GM19438 (cell line): ENCODE results near the gene BRPF3.
"Not testable (repeated sequence)": the region's sequence is repeated elsewhere in the genome, so short reads cannot be mapped to it uniquely, and the experiment has no call there.

Experiments used
- ATAC-seq: cut with Tn5 transposase; IDR thresholded peaks from one replicate; pipeline ENCODE4 v1.9.1; 2021; ENCODE audit warnings: low read depth; ENCODE audit not compliant: unreplicated experiment

Gene BRPF3

DNA sequence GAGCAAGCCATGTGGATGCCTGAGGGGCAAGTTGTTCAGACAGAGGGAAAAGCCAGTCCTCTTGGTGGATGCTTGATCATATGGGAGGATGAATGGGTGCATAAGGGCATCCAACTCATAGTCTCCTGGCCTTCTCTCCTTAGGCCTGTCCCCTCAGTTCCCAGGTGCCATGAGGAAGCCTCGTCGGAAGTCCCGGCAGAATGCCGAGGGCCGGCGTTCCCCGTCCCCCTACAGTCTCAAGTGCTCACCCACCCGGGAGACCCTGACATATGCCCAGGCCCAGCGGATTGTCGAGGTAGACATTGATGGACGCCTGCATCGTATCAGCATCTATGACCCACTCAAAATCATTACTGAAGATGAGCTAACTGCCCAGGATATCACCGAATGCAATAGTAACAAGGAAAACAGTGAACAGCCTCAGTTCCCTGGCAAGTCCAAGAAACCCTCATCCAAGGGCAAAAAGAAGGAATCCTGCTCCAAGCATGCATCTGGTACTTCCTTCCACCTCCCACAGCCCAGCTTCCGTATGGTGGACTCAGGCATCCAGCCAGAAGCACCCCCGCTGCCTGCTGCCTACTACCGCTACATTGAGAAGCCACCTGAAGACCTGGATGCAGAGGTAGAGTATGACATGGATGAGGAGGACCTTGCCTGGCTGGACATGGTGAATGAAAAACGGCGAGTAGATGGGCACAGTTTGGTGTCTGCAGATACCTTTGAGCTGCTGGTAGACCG, 3.8 kb downstream of the BRPF3 start:
- no peak for ATAC-seq

DNA sequence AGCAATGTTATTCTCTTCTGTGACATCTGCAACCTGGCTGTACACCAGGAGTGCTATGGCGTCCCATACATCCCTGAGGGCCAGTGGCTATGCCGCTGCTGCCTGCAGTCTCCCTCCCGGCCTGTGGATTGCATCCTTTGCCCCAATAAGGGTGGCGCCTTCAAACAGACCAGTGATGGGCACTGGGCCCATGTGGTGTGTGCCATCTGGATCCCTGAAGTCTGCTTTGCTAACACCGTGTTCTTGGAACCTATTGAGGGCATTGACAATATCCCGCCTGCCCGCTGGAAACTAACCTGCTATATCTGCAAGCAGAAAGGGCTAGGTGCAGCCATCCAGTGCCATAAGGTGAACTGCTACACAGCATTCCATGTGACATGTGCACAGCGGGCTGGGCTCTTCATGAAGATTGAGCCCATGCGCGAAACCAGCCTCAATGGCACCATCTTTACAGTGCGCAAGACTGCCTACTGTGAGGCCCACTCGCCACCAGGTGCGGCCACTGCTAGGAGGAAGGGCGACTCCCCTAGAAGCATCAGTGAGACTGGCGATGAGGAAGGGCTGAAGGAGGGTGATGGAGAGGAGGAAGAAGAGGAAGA, 4.6 kb downstream of the BRPF3 start:
- no peak for ATAC-seq

DNA sequence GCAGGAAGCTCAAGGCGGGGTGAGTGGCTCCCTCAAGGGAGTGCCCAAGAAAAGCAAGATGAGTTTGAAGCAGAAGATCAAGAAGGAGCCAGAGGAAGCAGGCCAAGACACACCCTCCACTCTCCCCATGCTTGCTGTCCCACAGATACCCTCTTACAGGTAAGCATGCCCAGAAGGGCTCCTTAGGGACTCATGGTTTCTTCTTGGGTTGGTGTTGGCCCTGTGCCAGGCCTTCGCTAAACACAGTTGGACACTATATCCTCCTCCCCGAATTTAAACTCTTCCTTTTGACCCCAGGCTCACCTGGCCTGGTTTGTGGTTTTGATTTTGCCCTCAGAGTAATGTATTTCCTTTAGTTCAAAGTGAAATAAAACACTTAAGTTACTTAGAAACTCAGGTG, 5.1 kb downstream of the BRPF3 start:
- no peak for ATAC-seq

DNA sequence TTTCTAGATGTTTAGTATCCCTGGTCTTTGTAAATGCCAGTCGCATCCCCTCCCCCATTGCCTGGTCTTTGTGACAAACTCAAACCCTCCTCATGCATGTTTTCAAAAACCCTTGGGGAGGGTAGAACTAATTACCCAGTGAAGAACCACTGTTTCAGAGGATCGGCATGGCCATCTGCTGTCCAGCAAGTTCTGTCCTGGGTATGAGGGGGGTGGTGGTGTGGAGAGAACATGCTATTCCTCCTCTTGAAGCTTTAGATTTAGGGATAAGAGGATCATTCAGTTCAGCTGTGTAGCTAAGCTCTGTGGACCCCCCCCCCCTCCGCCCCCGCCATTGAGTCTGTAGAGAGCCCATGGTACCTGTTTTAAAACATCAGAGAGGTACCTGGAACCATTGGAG, 5.6 kb downstream of the BRPF3 start:
- ATAC-seq: no peak

DNA sequence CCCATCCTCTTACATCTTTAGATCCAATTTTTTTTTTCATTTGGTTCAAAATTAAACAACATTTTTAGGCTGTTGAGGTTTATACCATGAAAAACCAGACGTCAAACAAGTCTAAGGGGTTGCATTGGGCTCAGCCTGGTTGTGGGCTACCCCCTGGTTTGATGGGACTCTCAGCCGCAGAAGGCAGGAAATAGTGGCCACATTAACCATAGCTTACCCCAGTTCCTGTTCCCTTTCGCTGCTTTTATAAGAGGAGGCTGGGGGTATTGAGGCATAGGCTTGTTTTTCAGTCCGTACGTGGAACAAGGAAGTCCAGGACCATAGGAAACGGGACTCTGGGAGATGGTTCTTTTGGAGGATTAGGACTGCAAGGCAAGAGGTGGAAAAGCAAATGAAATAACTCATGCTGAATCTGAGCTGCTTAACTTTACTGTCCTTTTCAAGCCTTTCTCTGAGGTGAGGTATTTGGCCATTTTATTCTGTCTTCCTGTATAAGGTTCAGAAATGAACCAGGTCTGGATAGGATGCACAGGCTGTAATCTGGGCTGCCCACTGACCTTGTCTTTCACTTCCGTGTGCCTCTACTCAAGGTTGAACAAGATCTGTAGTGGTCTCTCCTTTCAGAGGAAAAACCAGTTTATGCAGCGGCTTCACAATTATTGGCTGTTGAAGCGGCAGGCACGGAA, 7.7 kb downstream of the BRPF3 start:
- ATAC-seq: no peak

DNA sequence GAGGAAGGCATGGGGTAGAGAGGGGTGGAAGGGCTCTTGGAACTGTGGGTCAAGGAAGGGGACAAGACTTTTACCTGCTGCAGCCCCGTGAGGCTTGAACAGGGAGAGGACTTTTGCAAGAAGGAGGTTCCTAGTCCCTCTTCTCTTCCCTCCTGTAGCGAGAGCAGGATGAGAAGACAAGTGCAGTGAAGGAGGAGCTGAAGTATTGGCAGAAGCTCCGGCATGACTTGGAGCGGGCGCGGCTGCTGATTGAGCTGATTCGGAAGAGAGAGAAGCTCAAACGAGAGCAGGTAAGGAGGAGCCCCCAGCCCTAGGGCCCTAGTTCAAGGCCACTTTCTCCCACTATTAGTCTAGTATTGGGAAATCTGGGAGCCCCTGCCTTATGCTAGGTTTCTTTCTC, 10.6 kb downstream of the BRPF3 start:
- ATAC-seq: no peak

DNA sequence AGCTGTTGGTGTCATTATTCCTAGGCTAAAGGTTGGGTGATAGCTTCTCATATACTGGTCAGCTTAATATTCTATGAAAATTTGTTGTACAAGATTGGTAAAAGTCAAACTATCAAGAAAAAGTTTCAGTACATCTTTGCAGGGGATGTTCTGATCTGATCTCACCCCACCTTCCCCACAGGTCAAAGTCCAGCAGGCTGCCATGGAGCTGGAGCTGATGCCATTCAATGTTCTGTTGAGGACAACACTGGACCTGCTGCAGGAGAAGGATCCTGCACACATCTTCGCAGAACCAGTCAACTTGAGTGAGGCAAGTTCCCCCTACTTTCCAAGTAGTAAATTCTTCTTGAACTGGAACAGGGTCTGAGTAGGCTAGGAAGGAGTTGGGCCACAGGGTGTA, 13.1 kb downstream of the BRPF3 start:
- no peak for ATAC-seq

DNA sequence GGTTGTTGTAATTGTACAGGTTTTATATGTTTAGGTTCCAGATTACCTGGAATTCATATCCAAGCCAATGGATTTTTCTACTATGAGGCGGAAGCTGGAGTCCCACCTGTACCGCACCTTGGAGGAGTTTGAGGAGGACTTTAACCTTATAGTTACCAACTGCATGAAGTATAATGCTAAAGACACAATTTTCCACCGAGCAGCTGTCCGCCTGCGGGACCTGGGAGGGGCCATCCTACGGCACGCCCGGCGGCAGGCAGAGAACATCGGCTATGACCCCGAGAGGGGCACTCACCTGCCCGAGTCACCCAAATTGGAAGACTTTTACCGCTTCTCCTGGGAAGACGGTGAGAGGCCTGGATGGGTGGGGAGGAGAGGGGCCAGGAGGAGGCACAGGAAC, 13.6 kb downstream of the BRPF3 start:
- no peak for ATAC-seq

DNA sequence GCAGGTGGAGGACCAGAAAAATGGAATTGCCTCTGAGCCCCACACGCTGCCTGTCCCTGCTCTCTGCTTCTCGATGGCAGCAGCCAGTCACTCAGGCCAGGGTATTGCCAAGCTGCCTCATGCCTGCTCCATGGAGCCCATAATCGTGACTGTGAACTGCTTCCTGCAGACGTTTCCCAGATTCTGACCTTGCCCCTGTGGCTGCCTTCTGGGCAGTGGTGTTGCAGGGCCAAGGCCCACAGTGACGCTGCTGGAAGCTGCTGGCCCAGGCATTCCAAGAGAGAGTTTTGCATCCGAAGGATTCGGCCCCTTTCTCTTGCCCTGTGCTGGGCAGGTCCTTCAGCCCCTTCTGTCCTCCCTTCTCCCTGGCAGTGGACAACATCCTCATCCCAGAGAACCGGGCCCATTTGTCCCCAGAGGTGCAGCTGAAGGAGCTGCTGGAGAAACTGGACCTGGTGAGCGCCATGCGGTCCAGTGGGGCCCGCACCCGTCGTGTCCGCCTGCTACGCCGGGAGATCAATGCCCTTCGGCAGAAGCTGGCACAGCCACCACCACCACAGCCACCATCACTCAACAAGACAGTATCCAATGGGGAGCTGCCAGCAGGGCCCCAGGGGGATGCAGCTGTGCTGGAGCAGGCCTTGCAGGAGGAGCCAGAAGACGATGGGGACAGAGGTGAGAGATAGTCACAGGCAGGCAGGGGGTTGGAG, 14.5 kb downstream of the BRPF3 start:
- ATAC-seq: no peak

DNA sequence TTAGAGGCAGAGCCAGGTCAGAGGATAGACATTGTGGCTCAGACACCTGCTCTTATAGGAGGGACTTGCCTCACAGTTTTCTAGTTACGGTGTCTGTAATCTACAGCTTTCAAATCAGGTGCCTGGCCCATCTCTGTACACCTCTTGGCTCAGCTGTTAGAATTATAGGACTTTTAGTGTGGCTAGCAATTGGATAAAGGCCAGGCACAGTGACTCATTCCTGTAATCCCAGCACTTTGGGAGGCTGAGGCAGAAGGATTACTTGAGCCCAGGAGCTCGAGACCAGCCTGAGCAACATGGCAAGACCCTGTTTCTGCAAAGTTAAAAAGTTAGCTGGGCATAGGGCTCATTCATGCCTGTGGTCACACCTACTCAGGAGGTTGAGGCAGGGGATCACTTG, 20.0 kb downstream of the BRPF3 start:
- ATAC-seq: no peak

DNA sequence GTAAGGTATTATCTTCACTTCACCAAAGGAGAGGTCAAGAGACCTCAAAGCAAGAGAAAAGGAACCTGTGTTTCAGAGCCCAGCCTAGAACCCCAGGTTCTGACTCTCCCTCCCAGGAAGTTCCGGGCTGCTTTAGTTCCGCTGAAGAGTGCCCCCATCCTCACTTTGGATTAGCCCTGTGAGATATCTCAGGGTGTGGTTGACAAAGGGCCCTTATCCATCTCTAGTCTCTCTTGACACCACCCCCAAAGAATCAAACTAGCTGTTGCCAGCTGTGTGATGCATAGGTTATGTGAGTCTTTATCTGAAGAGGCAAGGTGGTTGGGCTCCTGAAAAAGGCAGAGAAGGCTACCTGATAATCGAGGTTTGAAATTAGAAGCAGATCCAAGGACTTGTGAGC, 20.6 kb downstream of the BRPF3 start:
- ATAC-seq: no peak

DNA sequence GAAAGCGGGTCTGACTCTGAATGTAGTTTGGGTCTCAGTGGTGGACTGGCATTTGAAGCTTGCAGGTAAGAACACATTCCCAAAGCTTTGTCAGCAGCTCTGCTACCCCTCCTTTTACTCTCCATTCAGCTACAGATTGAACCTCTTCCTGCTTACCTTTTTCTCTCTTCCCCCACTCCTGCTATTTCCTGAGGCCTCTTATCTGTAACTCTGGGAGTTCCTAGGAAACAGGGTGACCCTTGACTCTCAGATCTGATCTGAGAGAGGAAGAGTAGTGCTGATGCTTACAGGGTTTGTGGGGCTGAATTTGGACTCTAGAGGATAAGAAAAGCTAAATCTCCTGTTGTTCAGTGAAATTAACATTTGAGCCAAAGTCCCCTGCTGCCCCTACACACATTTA, 21.4 kb downstream of the BRPF3 start:
- no peak for ATAC-seq

DNA sequence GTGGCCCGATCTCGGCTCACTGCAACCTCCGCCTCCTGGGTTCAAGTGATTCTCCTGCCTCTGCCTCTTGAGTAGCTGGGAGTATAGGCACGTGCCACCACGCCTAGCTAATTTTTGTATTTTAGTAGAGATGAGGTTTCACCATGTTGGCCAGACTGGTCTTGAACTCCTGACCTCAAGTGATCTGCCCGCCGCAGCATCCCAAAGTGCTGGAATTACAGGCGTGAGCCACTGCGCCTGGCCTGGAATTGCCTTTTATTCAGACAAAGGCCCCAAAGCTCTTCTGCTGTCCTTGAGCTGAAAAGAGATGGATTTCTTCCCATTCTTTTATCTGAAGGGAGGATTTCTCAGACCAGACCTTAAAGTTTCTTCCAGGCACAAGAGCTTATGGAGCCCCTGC, 22.0 kb downstream of the BRPF3 start:
- not testable (repeated sequence) for ATAC-seq

DNA sequence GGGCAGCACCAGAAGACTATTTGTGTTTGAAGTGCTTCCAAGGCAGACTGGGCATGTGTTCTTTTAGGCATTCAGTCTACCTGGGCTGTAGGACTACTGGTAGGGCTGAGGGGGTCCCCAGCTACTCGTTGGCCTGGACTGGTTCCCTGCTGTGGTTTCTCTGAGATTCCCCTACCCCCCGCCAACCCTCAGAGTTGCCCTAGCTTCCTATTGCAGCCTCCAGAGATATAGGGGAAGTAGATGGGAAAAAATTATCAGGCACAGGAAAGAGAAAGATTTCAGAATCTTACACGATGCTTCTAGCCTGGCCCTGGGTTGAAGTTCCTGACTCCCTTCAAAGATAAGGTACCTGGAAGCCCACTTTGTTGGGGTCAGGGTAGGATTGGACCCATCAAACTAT, 22.5 kb downstream of the BRPF3 start:
- ATAC-seq: no peak

DNA sequence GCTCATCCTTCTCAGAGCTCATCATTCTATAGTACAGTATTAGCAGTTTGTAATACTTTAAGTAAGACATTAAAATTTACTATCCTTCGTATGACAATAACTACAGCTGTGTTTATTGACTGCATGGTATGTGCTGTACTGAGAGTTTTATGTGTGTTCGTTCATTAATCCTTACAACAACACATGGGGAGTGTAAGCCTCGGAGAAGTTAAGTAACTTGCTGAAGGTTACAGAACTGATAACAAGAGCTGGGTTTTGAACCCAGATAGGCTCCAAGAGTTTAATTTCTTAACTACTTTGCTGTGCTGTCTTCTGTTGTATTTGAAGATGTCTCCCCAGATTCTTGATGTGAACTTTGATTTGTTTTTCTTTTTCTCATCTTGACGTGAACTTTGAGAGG, 23.7 kb downstream of the BRPF3 start:
- ATAC-seq: no peak

DNA sequence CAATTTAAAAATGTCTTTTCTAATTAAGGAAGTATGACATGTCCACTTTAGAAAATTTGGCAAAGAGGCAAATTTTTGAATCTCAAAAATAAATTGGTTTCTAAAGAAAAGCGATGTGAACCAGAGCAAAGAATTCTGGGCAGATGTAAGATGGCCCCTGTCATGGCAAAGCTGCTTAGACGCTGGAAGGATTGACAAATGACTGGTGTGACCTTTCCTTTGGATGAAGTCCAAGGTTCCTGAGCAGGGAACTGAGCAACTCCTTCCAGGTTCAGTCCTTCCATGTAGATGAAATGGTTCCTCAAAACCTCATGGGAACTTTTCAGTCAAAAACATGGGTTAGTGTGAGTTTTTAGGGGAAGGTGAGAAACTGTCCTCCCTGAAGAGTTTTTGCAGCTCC, 25.1 kb downstream of the BRPF3 start:
- ATAC-seq: no peak

DNA sequence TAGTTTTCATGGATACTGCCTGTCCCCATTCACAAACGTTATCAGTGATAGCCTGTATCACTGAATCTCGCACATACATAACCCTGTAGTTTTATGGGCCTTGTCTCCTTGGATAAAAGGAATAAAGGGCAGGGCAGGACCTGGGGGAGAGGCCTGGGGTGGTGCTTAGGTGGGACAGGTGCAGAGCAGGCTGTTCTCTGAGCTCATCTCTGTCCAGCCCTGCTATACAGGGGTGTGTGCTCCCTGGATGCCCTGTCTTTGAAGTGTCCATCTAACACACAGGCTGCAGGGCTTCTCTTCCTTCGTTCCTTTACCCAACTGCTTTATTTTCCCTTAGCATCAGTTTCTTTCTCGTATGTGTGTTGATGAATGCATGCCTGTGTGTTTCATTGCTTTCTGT, 26.4 kb downstream of the BRPF3 start:
- no peak for ATAC-seq

DNA sequence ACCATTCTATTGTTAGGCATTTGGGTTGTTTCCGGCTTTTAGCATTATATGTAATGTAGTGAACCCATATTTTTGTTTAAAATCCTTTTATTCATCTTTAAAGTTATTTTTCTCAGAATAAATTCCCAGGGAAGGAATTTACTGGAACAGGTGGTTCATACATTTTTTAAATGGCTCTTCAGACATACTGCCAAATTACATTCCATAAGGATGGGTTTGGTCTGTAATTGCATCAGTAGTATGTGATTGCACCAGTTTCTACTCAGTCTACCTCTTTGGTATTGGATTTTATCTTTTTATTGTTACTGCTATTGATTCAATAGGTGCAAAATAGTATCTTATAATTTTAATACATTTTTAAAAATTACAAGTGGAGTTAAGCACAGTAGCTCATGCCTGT, 27.2 kb downstream of the BRPF3 start:
- ATAC-seq: no peak

DNA sequence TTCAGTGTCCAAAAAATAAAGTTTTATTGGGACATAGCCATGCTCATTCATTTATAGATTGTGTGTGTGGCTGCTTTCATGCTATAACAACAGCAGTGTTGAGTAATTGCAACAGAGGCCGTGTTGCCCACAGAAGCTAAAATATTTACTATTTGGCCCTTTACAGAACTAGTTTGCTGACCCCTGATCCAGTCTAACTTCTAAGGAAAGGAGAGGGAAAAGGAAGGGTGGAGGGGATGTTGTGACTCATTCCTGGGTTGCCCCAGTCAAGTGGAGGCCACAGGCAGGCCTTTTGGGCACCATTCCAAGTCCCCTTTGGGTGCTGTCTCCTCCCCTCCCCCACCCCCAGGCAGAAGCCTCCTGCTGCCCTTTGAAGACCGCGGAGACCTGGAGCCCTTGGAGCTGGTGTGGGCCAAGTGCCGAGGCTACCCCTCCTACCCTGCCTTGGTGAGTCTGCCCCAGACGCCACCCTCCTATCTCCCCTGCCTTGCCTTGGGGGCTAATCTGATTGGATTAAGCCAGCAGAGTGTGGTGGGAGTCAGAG, 28.4 kb downstream of the BRPF3 start:
- no peak for ATAC-seq

DNA sequence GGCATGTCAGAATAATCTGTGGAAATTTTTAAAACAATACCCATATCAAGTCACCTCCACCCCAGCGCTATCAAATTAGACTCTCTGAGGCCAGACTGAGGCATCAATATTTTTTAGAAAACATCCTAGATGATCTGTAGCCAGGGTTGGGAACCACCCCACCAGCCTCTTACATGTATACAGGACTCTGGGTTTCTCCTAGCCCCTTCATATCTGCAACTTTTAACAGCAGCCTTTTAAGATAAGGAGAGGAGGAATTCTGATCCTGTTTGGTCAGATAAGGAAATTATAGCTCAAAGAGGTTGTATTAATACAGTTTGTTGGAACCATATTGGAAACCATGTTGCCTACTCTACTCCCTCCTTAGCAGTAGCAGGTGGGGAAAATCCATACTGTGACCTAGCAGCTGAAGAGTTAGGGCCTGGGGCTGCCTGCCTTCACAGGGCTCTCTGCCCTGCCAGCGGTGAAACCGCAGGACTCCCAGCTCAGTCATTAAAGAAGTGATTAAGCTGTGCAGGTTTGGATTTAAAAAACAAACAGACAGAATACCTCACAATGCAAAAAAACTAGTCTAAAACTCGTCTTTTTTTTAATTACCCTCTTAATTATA, 30.0 kb downstream of the BRPF3 start:
- no peak for ATAC-seq
